GM21786 (cell line): ENCODE results near the gene MIOX.

Experiments
- ATAC-seq: cut with Tn5 transposase; IDR thresholded peaks from one replicate; pipeline ENCODE4 v1.9.1; 2021; ENCODE audit not compliant: unreplicated experiment

The MIOX gene

DNA sequence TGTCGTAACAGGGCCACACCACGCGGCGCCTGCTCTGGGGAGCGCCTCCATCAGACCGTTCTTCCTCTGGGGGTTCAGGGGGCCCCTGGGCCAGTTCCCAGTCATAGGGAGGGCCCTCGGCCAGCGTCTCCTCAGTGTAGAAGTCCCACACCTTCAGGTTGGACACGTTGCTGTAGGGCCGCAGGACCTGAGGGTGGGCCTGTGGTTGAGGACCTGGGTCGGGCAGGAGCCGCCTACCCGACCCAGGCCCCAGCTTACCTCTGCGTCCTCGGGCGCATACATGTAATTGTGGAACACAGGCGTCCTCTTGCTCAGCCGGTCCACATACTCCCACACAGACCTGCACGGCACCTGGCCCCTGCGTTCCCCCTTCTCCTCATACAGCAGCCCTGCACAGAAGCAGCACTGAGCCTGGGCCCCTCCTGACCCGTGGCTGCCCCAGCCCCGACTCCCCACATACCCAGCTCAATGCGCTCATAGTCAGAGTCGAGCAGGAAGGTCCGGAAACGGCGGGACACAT lies 32.0 kb upstream of the MIOX start:
- no peak for ATAC-seq

DNA sequence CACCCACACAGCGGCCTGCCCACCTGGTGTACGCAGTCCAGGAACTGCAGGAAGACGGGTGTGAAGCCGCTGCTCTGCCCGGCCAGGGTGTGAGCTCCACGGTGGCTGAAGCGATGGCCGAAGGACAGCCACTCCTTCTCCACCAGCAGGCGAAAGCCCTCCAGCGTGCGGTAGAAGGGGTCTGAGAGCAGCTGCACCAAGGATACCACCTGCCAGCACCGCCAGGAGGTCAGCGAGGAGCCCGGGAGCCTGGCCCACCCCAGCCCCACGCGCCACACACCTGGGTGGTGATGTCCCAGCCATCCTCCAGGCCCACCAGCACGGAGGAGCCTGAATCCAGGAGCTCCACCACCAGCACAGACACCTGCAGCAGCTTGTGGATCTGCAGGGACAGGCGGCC lies 31.5 kb upstream of the MIOX start:
- no peak for ATAC-seq

DNA sequence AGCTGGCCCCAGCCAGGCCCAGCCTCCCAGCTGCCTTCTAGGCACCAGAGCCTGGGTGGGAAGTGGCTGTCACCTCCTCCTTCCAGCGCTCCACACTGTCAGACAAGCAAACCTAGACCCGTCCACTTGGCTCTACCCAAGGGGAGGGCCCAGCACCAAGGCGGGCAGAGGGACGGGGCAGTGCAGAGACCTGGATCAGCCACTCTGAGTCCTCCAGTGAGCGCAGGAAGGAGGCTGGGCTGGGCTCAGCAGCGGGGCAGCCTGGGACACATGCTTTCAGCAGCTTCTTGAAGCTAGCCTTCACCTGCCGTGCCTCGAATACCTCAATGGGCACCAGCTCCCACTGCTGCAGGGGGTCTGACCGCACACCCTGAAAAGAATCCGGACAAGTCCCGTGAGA lies 30.6 kb upstream of the MIOX start:
- no peak for ATAC-seq

DNA sequence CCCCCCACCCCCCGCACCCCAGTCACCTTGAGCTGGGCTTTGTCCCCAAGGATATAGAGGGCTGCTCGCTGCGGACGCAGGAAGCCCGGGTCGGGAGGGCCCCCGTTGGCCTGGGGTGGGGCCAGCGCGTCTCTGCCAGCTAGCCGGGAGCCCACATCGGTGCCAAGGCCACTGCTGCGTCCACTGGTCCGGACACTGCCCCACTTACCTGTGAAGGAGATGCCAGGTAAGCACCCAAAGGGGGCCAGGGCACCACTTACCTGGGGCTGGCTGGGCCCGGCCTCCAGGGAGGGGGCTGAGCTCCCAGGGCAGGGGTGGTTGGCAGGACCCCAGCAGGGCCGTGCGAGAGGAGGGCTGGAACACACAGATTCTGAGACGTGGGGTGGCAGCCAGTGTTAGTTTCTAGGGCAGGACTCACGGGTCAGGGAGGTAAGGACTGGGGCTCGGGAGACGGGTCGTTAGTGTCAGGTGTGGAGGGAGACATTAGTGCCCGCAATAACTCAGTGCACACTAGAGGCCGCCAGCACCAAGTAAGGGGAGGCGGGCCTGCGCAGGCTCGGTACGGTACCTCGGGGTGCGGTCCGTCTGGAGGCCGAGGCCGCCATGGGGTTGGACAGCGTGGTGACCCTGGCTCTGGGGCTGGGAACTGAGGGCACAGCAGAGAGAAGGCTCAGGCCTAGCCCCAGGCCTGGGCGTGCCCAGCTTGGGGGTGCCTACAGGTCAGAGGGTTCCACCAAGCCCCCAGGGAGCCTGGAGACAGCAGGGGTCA lies 30.0 kb upstream of the MIOX start:
- ATAC-seq, result no peak

DNA sequence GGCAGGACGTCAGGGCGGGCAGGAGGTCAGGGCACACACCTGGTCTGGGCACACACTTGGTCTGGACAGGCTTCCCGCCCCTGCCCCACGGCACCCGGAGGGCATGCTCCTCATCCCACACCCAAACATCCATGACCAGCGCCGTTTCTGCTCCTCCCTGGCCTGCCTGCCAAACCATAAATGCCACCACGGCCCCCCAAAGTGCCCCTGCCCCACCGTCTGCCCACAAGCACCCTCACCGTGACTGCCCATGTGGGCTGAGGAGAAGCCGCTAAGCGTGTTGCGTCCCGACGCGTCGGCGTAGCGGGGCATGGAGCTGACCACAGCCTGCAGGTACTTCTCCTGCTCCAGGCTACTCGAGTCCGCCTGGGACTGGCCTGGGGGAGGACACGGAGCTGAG lies 27.6 kb upstream of the MIOX start:
- ATAC-seq, result no peak

DNA sequence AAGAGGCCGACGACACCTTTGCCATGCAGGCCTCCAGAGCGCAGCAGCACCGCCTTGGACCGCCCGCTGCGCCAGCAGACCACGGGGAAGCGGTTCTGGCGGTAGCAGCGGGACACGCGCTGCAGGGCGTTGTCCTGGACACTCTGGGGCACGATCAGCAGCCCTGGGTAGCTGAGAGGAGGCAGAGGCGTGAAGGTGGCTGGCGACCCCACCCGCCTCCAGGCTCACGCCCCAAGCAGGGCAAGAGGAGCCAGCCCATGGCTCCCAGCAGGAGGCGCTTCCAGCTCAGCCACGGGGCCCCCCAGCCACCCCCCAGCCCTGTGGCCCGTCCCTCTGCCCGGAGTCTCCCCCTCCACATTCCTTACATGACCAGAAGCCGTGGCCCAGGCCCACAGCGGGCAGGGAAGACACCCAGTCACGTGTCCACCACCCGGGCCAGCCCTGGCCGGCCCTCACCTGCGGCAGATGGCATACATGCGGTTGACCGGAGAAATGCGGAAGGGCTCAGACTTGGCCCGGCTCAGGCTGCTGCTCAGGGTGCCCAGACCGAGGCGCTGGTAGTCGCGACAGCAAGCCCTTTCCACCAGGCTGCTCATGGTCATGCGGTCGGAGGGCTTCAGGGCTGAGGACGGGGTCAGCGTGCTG lies 27.0 kb upstream of the MIOX start:
- ATAC-seq, result no peak

DNA sequence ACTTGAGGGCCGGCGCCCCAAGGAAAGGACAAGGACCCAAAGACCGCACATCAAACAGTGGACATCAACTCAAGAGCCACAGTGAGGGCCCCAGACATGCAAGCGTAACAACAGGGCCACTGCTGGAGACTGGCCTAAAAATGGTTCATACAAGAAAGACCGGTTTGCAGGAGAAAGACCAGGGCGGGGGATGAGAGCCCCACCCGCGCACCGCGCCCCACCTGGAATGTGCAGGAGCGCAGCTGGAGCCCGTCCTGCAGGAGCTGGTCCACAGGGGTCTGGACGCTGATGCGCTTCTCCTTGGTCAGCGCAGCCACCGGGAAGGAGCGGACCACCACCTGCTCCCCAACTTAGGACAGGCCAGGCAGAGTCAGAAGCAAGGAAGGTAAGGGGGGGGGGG lies 25.7 kb upstream of the MIOX start:
- no peak for ATAC-seq

DNA sequence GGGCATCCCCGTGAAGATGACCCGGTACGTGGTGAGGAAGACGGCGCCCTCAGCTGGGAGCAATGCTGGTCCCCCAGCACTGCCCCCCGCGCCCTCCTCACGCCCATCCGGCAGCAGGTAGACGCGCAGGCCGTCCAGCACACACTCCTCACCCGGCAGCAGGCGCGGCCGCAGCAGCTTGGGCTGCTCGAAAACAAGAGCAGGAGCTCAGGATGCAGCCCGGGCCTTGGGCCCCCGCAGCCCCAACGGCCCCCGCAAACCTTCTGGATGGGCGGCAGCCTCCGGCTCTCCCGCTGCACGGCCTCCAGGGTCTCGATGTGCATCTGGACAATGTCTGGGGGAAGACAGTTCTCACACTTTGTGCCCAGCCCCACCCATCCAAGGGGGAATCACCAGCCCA lies 25.1 kb upstream of the MIOX start:
- no peak for ATAC-seq

DNA sequence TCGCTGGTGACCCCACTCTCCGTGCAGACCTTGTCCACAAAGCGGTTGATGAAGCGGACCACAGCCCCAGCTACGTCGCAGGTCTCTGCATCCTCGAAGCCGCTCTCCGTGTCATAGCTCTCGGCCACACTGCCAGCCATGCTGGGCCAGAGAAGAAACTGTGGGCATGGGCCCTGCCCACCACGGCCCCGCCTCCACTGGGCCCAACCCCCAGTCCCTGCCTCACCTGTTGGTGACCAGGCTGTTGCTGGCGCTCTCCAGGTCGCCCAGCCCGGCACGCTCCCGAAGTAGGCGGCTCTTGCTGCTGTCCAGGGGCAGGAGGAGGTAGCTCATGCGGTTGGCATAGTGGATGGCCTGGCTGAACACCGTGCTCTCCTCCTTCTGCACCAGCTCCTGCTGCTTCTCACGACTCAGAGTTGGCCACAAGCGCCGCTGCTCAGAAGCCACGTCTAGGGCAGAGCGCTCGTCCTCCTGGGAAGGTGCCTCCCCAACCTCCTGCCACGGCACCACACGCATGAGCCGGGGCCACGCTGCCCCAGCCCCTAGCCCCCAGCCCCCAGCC lies 24.6 kb upstream of the MIOX start:
- ATAC-seq, result no peak

DNA sequence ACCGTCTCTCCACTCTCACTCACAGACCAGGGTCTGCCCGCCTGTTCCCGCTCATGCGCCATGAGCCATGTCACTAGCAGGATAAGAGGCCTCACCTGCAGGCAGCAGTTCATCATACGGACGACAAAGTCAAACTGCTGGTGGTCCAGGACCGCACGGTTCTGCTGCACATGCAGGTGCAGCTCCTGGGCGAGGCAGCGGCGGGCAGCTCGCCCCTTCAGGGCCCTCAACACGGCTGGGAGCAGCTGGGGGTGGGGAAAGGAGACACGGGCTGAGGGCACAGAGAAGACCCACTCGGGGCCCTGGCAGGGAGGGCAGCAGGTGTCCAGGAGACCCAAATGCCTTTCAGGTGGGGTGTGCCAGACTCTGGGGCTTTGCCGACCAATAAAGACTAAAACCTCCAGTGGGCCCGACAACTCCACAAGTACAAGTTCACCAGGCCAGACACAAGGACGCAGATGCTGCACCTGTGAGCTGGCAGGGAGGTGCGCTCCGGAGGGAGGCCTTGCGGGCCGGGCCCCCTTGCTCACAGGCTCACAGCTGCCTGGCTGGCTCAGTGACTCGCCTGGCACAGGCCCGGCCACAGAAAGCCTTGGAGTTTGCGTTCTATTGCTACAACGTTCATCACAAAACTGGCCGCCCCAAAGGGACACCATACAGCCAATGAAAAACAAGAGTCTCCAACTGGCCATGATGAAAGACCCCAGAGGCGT lies 23.3 kb upstream of the MIOX start:
- no peak for ATAC-seq

DNA sequence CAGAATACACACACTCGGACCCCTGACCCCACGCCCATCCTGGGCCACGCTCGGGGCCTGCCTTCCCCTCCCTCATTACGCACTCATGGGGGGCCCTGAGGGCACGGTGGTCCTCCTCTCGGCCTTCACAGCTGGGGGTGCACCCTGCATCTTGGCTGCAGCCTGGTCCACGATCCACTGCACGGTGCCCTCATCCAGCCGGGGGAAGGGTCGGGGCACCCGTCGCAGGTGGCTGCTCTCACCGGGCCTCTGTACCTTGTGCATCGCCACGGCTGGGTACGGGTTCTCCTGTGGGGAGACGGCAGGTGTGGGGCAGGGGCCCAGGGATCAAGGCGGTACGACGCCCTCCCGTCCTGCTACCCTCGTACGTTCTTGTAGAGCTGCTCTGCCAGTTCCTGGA lies 22.2 kb upstream of the MIOX start:
- no peak for ATAC-seq

DNA sequence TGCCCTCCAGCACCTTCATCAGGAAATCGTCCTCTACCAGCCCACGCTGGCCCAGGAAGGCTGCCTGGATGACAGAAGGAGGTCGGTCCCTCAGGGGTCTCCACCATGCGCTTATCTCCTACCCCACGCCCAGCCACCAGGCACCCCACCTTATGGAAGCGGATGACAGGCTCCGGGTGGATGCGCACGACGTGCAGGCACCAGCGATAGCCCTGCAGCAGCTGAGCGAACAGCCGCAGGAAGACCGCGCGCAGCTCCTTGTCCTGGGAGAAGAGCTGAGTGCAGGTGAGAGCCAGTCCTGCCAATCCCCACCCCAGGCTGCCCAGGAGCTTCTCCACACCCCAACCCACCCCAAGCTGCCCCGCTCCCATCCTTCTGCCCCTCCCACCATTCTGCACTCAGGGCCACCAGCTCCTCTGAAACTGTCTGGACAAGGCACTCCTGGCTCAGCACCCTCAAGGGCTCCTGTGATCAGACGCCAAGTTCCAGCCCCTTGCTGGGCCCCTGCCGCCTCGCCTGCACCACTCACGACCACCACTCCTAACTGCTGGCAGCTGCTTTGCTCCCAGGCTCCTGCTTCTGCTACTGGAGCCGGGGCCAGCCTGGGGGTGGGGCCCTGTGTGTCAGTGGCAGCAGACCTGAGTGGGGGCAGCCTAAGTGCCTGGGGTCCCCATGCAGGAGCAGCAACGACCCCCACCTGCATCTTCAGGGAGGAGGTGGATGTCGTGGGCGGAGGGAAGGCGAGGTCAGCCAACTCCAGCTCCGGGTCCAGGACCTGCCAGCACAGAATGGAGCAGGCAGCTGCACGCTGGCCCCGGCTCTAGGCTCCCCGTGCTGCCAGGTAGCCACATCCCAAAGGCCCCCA lies 21.4 kb upstream of the MIOX start:
- ATAC-seq, result no peak

DNA sequence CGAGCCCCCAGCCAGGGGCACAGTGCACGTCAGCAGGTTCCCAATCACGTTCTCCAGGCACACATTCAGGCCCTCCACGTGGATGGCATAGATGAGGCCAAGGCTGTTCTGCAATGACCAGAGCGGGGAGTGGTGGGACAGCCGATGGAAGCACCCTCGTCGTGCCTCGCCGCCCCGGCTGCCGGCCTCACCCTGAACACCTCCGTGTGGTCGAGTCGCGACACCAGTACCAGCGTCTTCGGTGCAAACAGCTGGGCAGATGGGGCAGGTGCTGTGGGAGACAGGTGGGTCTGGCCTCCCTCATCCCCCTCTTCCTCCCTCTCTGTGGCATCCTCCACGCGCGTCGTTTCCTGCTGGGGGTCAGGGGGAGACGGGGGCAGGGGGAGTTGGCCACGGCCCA lies 19.3 kb upstream of the MIOX start:
- no peak for ATAC-seq

DNA sequence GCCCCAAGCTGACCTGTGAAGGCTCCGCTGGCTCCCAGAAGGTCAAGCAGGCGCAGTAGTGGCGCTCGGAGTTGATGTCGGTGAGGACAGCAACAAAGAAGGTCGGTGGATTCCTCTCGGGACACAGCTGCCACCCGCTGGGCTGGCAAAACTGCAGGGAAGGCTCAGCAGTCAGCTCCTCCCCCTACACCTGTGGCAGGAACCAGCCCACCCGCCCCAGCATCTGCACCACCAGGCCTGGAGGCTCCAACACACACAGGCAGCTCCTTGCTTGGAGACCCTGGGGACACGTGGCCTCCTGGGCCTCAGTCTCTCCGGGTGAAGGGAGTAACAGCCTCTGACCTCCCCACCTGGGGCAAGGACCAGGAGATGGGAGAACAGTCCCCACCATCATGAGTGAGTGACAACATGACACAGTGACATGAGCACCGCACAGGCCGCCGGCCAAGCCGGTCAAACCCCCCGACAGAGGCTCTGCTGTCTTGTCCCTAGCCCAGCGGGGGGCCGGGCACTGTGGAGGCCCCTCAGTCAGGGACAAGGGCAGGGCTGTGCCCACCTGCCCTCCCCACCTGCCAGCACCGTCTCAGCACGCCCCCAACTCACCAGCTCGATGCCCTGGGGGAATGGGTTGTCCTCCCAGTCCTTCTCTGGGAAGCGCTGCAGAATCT lies 18.8 kb upstream of the MIOX start:
- no peak for ATAC-seq

DNA sequence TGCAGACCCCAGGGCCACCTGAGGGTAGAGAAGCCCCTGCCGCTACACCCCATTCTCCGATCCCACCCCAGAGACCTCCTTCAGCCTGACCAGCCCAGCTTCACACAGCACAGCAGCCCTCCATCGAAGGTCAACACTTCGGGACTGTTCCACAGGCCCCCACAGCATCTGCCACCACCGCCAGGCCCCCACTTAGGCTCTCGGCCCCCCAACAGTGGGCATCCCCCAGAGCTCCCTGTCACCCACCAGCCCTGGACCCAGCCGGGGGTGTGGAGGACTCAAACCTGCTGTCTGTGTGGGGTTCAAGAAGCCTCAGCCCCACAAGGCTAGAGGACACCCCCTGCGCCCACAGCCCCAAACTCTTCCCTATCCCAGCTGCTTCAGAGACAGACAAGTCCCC lies 18.0 kb upstream of the MIOX start:
- ATAC-seq, result no peak

DNA sequence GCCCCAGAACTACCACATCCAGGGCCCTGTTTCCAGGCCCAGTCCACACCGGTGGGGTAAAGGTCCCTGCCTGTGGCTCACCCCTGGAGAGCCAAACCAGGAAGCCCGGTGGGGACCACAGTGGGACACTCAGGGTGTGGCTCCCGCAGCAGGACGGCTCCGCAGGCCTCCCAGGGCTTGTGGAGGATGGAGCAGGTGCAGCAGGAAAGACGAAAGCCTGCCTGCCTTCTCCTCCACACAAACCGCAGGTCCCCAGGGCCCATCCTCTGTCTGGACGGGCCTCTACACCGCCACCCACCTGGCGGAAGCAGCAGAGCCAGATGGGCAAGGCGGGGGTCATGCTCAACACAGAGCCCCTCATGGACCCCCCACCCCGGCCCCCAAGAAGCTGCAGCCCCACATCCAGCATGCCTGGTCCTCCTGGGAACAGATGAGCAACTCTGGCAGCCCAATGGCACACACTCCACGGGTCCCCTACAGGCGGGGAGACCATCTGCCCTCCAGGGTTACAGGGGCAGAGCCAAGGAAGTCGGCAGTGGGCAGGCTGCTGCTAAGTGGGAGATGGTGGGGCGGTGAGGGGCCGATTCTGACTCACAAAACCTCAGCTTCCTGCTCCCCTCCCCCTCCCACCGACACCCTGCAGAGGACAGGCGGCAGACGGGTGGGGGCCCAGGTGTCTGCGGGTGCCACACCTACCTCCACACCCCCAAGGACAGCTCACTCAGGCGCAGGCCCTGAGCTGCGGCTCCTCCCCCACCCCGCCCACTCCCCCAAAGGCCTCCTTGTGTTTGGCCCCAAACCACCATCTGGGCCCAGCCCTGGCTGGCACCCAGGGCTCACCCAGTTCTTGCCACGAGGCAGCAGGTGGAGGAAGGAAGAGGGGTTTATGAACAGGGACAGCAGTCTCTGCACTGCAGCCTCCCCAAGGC lies 17.0 kb upstream of the MIOX start:
- peak; percentile 54 for ATAC-seq

DNA sequence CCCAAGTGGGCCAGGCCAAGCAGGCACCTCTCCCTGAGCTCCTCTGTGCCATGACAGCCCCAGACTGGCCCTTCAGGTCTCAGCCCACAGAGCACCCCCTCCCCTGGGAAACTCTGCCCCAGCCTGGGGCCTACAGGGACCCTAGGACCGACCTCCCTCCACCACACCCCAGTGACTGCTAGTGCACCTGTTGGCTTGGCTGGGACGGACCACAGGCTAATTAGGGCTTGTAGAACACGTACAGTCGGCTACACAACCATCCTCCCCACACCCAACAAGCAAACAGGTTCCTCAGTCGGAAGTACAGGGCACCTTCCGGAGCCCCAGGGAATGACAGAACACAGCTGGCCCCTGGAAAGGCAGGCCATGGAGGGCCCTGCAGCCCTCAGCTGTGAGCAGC lies 16.2 kb upstream of the MIOX start:
- no peak for ATAC-seq

DNA sequence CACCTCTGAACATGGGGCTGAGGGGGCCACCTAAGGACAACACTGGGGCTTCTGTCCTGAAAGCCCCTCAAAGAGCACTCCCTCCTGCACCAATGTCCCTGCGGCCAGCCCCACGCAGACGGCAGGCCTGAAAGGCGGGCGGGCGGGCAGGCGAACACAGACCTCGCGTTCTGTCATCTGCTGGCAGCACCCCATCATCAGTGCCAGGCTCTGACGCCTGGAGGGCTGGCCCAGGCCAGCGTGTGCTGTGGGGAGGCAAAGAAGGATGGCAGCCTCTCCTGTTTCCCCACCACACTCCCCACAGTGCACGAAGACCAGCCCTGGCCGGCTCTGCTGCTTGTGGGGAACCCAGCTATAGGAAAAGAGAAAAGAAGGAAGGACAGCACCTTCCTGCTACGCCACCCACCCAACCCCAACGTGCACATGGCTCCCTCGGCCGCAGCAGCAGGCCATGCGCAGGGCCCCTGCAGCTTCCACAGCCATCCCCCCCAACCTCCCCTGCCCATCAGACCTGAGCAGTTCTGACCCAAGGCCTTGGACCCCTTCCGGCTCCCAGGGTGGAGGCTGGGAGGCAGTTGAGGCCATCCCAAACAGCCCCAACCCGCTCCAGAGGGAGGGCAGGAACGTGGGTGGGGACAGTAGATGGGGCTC lies 15.3 kb upstream of the MIOX start:
- ATAC-seq, result no peak

DNA sequence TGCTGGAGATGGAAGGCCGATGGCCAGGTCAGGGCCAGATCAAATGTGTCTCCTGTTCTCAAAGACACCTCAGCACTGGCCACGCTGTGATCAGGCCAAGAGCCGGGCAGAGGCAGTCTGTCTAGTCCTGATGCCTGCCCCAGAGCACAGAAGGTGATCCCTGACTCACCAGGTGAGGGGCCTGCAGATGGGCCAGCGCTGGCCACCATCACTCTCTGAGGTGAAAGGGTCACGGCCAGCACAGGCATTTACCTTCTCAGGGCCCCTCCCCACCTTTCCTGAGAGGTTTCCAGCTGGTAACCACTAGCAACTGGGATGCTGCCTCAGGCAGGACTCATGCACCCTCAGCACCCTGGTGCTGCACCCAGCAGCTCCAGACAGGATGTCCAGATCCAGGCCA lies 14.7 kb upstream of the MIOX start:
- no peak for ATAC-seq
